ENCODE results near the gene FAM9C.

GRCh38 chrX:13029887-13030771, 14.3 kb downstream of the FAM9C start:
- TF ChIP-seq CTCF (optimal IDR thresholded peaks at IDR 0.05 in 1 of 3, IDR thresholded peaks at IDR 0.05 in 1 of 3, conservative IDR thresholded peaks at IDR 0.05 in 1 of 3; ENCODE audit: extremely low read depth in 1 of 3, insufficient read depth in 2 of 3, low read length in 3 of 3): no peak
- no peak for TF ChIP-seq EZH2 (IDR thresholded peaks at IDR 0.05; ENCODE audit: low read length)
